Spleen (tissue), 7 donors: ENCODE data around the gene LRRC7.

Source experiments
- POLR2A ChIP-seq, 3 donors: fragments of 450-650 bp; IDR thresholded peaks; one replicate each; pipeline ENCODE4 v1.5.1; 2017; ENCODE audit warnings: antibody characterized with exemption in 3 of 3, mild to moderate bottlenecking in 1 of 3
- TF ChIP-seq, protein P1 (sequence below), 11 experiments: fragments of 200-600 bp in 7 of 11; fragments of 450-650 bp in 4 of 11; sonication (generic) in 4 of 11; IDR thresholded peaks in 8 of 11; conservative IDR thresholded peaks in 3 of 11; 1 replicate in 7 of 11; 2 replicates in 4 of 11; pipeline versions ENCODE4 v1.4.0 to v1.8.0; 2016 to 2021; ENCODE audit warnings: antibody characterized with exemption in 11 of 11, inconsistent platforms in 4 of 11, mild to moderate bottlenecking in 1 of 11
- donor health status: DM: no; HTN: no; CAD: no; lungs with moderate emphysema.
- donor health status: DM: no; HTN: no; CAD: no.
- donor health status: DM: no; HTN: no; CAD: no.

DNA sequence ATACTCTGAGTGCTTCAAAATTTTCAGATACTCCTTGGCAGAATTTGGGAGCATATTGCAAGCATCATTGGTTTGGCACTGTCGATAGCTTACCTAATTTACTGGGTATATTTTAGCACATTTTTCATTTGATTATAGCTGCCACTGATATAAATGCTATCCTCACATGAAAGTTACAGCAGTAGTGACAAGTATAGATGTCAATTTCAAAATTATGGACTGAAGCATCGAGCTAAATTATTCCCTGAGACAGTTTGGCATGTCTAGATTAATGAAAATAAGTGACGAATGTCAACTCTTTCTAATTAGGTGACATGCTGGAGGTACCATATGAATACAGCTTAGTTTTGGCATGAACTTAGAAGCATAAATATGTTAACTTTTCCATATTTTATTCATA lies 83.1 kb downstream of the LRRC7 start:
- TF ChIP-seq, protein P1, sequence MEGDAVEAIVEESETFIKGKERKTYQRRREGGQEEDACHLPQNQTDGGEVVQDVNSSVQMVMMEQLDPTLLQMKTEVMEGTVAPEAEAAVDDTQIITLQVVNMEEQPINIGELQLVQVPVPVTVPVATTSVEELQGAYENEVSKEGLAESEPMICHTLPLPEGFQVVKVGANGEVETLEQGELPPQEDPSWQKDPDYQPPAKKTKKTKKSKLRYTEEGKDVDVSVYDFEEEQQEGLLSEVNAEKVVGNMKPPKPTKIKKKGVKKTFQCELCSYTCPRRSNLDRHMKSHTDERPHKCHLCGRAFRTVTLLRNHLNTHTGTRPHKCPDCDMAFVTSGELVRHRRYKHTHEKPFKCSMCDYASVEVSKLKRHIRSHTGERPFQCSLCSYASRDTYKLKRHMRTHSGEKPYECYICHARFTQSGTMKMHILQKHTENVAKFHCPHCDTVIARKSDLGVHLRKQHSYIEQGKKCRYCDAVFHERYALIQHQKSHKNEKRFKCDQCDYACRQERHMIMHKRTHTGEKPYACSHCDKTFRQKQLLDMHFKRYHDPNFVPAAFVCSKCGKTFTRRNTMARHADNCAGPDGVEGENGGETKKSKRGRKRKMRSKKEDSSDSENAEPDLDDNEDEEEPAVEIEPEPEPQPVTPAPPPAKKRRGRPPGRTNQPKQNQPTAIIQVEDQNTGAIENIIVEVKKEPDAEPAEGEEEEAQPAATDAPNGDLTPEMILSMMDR (IDR thresholded peaks at IDR 0.05 in 8 of 11, conservative IDR thresholded peaks at IDR 0.05 in 3 of 11) = no peak
- no peak for TF ChIP-seq POLR2A (IDR thresholded peaks at IDR 0.05)
